ENCODE results near the gene DUSP10.

The DUSP10 gene

GRCh38 chr1:221729771-221730330 is 12.0 kb downstream of the DUSP10 start:
- DNase-seq: no peak

GRCh38 chr1:221728037-221728505 is 13.8 kb downstream of the DUSP10 start:
- no peak for DNase-seq

- DNase-seq: no peak
These were observed 14.5 kb downstream of the DUSP10 start for GRCh38 chr1:221727146-221728036.

- DNase-seq: no peak
These were observed 15.9 kb downstream of the DUSP10 start for GRCh38 chr1:221725735-221726672.

GRCh38 chr1:221724931-221725605 is 16.8 kb downstream of the DUSP10 start:
- DNase-seq: no peak

GRCh38 chr1:221723848-221724236 is 18.0 kb downstream of the DUSP10 start:
- no peak for DNase-seq

GRCh38 chr1:221723018-221723847 is 18.7 kb downstream of the DUSP10 start:
- no peak for DNase-seq

GRCh38 chr1:221722254-221723017 is 19.5 kb downstream of the DUSP10 start:
- DNase-seq: no peak

GRCh38 chr1:221720545-221720944 is 21.3 kb downstream of the DUSP10 start:
- DNase-seq: no peak

GRCh38 chr1:221719987-221720386 is 21.9 kb downstream of the DUSP10 start:
- no peak for DNase-seq

- no peak for DNase-seq
These were observed 22.7 kb downstream of the DUSP10 start for GRCh38 chr1:221719278-221719597.

GRCh38 chr1:221718381-221719277 is 23.3 kb downstream of the DUSP10 start:
- no peak for DNase-seq

GRCh38 chr1:221717485-221717853 is 24.4 kb downstream of the DUSP10 start:
- no peak for DNase-seq

GRCh38 chr1:221716713-221717484 is 25.0 kb downstream of the DUSP10 start:
- DNase-seq: no peak

- DNase-seq: peak; percentile 52
These were observed 26.3 kb downstream of the DUSP10 start for GRCh38 chr1:221715321-221716169.

- no peak for DNase-seq
These were observed 27.4 kb downstream of the DUSP10 start for GRCh38 chr1:221714227-221715152.
